Measurements from ENCODE around the gene ARL2. TPM values are rescaled to one million over a fixed set of nuclear protein-coding genes. Genes with fewer than 3 reads are reported as not detected.

Gene ARL2
- total RNA-seq, 1 donor from 2014 or later: 74.1 TPM

DNA sequence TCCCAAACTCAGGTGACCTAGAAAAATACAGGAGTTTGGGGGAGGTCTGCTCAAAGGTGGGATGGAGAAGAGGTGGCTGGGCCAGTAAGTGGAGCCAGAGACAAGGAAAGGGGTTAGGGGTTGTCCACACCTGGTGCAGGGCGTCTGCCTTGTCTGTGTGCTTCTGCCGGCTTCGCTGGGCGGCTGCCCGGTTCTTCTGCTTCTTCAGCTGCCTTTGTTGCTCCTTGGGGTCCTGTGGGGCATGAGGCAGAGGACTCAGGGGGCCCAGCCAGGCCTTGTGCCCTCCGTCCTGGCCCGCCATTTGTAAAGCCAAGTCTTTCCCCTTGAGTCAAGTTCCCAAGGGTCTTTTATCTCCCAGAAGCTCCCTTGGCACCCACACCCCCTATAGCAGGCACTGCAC is 19.6 kb upstream of the ARL2 start:
- intact Hi-C loops (cut with DNase I): no loop called here
- no peak overlapping the region for H3K4me3 ChIP-seq
- no peaks in the 10 kb centered on the region for H3K9me3 ChIP-seq
- peaks cover 60% of the 10 kb centered on the region for H3K4me1 ChIP-seq
- no peak for ATAC-seq
- no peak overlapping the region for H3K27ac ChIP-seq
- no peak for DNase-seq
- peaks cover 11% of the 10 kb centered on the region for H3K36me3 ChIP-seq
- H3K27me3 ChIP-seq (ENCODE audit: low read depth): no peaks in the 10 kb centered on the region
- TF ChIP-seq, protein P1, sequence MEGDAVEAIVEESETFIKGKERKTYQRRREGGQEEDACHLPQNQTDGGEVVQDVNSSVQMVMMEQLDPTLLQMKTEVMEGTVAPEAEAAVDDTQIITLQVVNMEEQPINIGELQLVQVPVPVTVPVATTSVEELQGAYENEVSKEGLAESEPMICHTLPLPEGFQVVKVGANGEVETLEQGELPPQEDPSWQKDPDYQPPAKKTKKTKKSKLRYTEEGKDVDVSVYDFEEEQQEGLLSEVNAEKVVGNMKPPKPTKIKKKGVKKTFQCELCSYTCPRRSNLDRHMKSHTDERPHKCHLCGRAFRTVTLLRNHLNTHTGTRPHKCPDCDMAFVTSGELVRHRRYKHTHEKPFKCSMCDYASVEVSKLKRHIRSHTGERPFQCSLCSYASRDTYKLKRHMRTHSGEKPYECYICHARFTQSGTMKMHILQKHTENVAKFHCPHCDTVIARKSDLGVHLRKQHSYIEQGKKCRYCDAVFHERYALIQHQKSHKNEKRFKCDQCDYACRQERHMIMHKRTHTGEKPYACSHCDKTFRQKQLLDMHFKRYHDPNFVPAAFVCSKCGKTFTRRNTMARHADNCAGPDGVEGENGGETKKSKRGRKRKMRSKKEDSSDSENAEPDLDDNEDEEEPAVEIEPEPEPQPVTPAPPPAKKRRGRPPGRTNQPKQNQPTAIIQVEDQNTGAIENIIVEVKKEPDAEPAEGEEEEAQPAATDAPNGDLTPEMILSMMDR (IDR thresholded peaks at IDR 0.05): no peak

GRCh38 chr11:64996327-64996709 is 17.6 kb upstream of the ARL2 start:
- no peaks in the 10 kb centered on the region for H3K9me3 ChIP-seq
- DNase-seq (no peak), ATAC-seq (peak; percentile 30 to 34)
- H3K27ac ChIP-seq: peak overlapping the region; percentile 86
- intact Hi-C loops (cut with DNase I): no loop called here
- H3K36me3 ChIP-seq: peaks cover 11% of the 10 kb centered on the region
- TF ChIP-seq, protein P1 (IDR thresholded peaks at IDR 0.05): no peak
- H3K27me3 ChIP-seq (ENCODE audit: low read depth): no peaks in the 10 kb centered on the region
- H3K4me1 ChIP-seq: peaks cover 40% of the 10 kb centered on the region
- peak overlapping the region; percentile 72 for H3K4me3 ChIP-seq

GRCh38 chr11:64996710-64997380 is 17.1 kb upstream of the ARL2 start, which contains the start of gene BATF2:
Gene BATF2, minus strand, starts transcription at chr11:64996971. Its CDS starts 57 bp downstream, at chr11:64996914.
- Histone ChIP-seq H3K27ac (peak within 1 kb of the TSS; percentile 86), H3K36me3 (peaks cover 7% of the 10 kb centered on the region), H3K4me1 (peaks cover 34% of the 10 kb centered on the region), H3K4me3 (peak within 1 kb of the TSS; percentile 72), H3K27me3 (ENCODE audit: low read depth) (no peaks in the 10 kb centered on the region), H3K9me3 (no peaks in the 10 kb centered on the region)
- TF ChIP-seq, protein P1 (IDR thresholded peaks at IDR 0.05): peak; percentile 71
- intact Hi-C loops (cut with DNase I): no loop called here
- DNase-seq (peak; percentile 89), ATAC-seq (peak; percentile 94 to 97)

DNA sequence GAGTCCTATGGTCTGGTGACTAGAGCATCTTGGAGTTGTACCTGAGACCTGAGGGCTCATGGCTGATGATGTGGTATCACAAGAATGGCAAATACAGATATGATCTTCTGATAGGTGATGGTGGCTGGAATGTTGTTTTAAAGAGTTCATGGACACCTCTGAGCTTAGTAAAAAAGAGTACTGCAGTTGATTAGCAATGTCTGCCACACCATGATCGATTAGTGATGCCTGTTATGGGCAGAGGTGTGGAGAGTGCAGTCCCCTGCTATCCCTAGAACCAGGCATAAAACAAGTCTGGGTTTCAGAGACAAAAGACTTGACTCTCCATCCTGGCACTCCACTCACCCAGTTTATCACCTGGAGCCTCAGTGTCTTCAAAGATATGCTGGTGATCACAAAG is 15.8 kb upstream of the ARL2 start:
- TF ChIP-seq, protein P1 (IDR thresholded peaks at IDR 0.05): no peak
- no peaks in the 10 kb centered on the region for H3K36me3 ChIP-seq
- no peaks in the 10 kb centered on the region for H3K9me3 ChIP-seq
- intact Hi-C loops (cut with DNase I): no loop called here
- peaks cover 32% of the 10 kb centered on the region for H3K4me1 ChIP-seq
- H3K27ac ChIP-seq: no peak overlapping the region
- ATAC-seq (no peak), DNase-seq (no peak)
- H3K27me3 ChIP-seq (ENCODE audit: low read depth): no peaks in the 10 kb centered on the region
- H3K4me3 ChIP-seq: no peak overlapping the region

GRCh38 chr11:64998690-64999431 is 15.1 kb upstream of the ARL2 start:
- Histone ChIP-seq H3K4me1 (peaks cover 32% of the 10 kb centered on the region), H3K36me3 (no peaks in the 10 kb centered on the region), H3K27me3 (ENCODE audit: low read depth) (no peaks in the 10 kb centered on the region), H3K27ac (no peak overlapping the region), H3K4me3 (no peak overlapping the region), H3K9me3 (no peaks in the 10 kb centered on the region)
- no peak for DNase-seq
- intact Hi-C loops (cut with DNase I): no loop called here
- TF ChIP-seq, protein P1 (IDR thresholded peaks at IDR 0.05): no peak
- ATAC-seq: no peak

Measured in lower lobe of right lung (tissue), 2 donors.